Stimulated activated CD8-positive, alpha-beta memory T cell treated with anti-CD3 and anti-CD28 coated beads, Interleukin-7, amount 100 ng/mL, for 4 hours (primary cell): Measurements from ENCODE around the gene CMPK1.
"Not testable (repeated sequence)": the region's sequence is repeated elsewhere in the genome, so short reads cannot be mapped to it uniquely, and the experiment has no call there.

ENCODE experiments used
- DNase-seq, 2 donors: peaks; one replicate each; pipeline ENCODE4 v3.0.0-alpha.2; 2020; ENCODE audit warnings: low read depth in 2 of 2

CMPK1 gene

GRCh38 chr1:47337350-47337749 lies 3.8 kb downstream of the CMPK1 start:
- DNase-seq: no peak

DNA sequence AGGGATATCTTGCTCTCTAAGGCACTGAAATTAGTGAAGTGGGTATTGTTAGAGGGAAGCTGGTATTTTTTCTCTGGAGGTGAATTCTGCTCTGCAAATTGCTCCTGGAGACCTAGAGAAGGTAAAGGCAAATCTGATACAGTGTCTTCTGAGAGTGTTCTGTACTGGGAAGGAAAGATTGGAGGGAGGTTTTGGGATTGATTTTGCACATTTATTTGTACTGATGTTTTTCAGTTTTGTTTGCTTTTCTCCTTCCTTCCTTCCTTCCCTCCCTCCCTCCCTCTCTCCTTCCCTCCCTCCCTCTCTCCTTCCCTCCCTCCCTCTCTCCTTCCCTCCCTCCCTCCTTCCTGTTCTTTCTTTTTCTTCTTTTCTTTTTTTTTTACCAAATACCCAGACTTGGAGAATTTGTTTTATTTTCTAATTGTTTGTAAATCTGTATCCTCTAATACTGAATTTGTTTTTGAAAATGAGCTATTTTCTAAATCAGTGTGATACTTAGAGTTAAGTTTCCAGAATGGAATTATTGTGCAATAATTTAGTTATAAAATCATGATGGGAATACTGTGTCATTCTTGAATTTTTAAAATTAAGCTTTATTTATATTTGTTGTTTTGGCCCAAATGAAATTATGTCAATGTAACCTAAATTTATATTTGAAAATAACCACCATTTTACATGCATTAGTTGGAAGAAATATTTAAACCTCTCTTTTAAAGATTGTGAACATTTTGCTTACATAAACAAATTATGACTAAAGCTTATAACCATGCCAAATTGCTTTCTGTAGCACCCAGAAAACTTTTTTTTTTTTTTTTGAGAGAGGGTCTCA lies 4.9 kb downstream of the CMPK1 start:
- DNase-seq: no peak

- DNase-seq: no peak
Measured at GRCh38 chr1:47340227-47340626, 6.6 kb downstream of the CMPK1 start.

- DNase-seq: not testable (repeated sequence)
Measured at GRCh38 chr1:47346979-47347378, 13.4 kb downstream of the CMPK1 start.

DNA sequence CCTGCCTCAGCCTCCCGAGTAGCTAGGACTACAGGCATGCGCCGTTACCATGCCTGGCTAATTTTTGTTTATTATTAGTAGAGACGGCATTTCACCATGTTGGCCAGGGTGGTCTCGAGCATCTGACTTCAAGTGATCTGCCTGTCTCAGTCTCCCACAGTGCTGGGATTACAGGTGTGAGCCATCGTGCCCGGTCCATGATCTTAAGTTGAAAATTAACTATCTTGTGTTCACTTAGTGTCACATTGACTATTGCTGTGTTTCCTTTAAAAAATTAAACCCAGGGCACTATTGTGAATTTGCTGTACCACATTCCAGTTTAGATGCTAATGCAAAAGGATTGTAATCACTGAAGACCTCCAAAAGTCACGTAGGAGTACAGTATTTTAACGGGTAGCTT lies 14.1 kb downstream of the CMPK1 start:
- no peak for DNase-seq

DNA sequence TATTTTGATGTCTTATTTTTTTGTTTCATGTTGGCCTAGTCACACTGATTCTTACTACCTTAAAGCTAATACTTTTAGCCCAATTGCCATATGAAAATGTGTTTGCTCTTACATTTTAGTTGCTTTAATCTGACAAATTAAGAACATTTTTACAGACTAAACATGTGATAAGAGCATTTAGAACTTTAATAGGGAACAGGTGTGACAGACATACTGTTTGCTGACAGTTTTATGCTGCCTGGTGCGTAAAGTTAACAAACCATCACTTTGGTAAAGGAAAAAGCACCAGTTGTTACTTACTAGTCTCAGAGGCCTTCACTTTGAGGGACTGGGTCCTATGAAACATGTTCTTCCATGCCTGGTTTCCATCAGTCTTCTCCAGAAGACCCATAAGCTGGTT lies 14.7 kb downstream of the CMPK1 start:
- DNase-seq: no peak

DNA sequence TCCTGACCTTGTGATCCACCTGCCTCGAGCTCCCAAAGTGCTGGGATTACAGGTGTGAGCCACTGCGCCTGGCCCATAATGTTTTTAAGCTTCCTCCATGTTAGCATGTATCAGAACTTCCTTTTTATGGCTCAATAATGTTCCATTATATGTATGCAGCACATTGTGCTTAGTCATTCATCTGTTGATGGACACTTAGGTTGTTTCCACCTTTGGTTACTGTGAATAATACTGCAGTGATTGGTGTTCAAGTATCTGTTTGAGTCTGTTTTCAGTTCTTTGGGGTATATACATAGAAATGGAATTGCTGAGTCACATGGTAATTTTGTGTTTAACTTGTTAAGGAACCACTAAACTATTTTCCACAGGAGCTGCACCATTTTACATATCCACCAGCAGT lies 17.7 kb downstream of the CMPK1 start:
- DNase-seq: no peak

GRCh38 chr1:47361380-47361779 lies 27.8 kb downstream of the CMPK1 start:
- DNase-seq: no peak

- DNase-seq: no peak
Measured at GRCh38 chr1:47362828-47363227, 29.2 kb downstream of the CMPK1 start.

- DNase-seq: no peak
Measured at GRCh38 chr1:47367651-47368050, 34.1 kb downstream of the CMPK1 start.

DNA sequence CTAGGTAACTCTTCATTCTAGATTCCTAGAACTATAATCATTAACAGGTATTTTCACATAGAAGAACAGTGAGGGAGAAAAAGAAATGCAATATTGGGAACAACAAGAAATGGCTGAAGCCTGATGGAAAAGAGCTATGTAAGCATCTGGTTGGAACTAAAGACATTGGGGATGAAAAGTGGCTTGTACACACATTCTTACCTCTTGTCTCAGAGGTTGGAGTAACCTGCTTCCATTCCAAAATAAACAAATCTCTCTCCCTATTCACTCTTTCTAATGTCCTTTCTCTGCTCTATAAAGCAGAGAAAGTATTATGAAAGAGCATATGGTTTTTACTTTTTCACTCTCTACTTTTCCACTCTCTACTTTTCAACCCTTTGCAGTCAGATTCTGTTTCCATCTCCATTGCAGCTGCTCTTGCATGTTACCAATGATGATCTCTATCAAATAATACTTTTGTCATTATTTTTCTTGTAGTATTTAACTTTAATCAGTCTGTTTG lies 37.5 kb downstream of the CMPK1 start:
- DNase-seq: no peak

DNA sequence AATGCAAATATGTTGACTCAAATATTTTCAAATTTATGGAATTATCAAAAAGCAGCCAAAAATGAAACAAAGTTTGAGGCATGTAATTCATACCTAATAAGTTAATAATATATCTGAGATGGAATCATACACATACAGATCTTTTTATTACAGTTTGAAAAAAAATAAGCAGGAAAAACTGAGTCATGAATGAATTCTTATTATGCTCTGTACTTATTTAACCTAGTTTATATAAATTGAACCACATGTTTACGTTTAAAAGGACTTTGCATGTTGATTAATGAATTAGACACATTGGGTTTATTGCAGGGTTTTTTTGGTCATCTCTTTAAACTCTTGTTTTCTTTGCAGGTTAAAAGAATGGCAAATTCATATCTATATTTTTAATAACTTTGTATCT lies 40.9 kb downstream of the CMPK1 start:
- DNase-seq: no peak

DNA sequence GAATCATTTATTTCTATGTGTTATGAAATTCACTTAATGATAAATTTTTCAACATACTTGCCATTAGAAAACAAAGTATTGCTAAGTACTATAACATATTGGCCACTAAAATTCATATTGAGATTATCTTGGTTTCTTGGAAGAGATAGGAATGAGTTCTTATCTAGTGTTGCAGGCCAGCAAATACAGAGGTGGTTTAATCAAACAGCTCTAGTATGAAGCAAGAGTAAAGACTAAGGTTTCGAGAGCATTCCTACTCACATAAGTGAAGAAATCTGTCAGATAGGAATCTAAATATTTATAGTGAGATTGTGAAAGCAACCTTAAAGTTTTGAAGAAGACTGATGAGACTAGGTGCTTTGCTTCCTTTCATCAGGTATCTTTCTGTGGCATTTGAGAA lies 44.6 kb downstream of the CMPK1 start:
- no peak for DNase-seq

- no peak for DNase-seq
Measured at GRCh38 chr1:47380699-47381098, 47.1 kb downstream of the CMPK1 start.

- DNase-seq: no peak
Measured at GRCh38 chr1:47382399-47382983, 48.9 kb downstream of the CMPK1 start.

DNA sequence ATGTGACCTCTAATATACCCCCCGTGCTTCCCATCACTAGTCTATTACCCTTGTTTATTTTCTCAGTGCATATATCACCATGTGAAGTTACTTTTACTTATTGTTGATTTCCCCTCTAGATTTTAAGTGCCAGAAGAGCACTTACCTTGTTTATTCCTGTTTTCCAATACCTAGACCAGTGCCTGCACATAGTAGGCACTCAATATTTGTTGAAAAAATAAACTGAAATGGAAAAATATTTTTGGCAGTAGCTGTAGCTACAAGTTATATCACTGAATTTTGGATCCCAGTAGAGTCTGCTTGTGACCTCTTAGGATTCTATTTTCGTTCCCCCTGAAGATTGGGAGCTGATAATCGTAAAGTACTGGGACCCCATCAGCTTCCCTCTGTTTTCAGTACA lies 50.5 kb downstream of the CMPK1 start:
- no peak for DNase-seq

GRCh38 chr1:47385020-47385419 lies 51.4 kb downstream of the CMPK1 start:
- DNase-seq: no peak

DNA sequence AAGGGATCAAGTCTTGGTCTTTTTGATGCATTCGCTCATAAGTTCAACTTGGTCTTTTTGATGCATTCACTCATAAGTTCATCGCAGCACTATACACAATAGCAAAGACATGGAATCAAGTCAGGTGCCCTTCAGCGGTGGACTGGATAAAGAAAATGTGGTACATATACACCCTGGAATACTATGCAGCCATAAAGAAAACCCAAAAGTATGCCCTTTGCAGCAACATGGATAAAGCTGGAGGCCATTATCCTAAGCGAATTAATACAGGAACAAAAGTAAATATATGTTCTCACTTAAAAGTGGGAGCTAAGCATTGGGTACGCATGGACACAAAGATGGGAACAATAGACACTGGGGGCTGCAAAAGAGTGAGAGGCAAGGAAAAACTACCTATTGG lies 52.7 kb downstream of the CMPK1 start:
- DNase-seq: no peak

DNA sequence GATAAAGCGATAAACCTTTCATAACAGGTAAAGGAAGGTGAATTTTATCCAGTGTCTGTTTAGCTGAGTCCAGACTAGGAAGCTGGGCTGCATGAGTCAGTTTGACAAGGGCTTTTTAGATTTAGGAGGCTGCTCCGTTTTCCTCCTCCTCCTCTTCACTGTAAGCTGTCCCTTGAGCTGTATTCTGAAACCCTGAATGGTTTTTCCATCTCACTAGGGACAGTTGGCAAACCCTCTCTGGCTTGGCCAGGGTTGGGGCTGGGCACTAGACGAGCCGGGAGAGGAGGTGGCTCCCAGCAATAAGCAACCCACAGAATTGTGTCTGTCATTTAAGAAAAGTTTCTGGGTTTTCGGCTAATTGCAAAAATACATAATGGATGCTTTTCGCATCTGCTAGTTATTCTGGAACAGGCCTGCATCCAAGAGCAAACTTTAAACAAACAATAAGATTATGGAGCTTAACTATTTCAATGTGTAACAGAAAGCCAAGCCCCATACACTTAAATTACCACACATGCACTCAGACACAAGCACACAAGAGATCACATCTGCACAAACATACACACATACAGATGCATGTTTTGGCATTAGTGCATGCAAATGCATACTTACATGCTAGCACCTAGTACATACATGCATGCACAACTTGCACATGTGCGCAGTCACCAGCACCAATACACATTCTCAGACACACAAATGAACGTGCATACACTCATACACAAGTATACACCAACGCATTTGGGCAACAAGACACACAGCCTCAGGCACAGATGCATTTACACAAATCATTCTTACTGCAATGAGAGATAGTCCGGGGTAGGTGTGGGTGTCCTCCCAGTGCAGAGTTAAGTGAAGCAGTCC lies 54.7 kb downstream of the CMPK1 start:
- no peak for DNase-seq

DNA sequence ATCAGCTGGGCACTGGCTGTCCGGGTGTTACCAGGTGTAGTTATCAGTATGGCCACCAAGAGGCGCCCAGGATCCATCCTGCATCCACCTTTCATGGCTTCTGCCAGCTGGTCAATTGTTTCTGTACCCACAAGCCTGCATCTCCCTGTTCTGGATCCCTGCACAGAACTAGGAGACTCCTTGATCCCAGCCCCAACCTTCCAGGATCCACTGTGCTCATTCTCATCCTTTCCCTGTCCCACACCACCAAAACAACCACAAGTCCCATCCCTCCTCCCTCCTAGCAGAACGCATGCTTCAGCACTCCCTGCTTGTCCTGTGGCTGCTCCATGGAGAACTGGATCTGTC lies 55.3 kb downstream of the CMPK1 start:
- DNase-seq: no peak

GRCh38 chr1:47389731-47390130 lies 56.1 kb downstream of the CMPK1 start:
- no peak for DNase-seq

DNA sequence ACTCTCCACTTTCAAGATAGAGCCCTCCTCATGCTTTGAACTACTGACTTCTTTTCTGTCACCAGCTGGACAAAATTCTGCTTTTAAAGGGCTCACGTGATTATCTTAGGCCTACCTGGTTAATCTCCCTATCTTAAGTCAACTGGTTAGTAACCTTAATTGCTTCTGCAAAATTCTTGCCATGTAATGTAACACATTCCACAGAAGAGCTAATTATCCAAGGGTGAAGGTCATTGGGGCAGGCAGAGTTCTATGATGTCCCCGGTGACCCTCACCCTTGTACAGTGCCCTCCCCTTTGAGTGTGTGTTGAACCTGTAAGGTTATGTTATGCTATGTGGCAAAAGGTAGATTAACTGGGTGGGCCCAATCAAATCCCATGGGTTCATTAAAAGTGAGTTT lies 57.3 kb downstream of the CMPK1 start:
- DNase-seq: no peak

DNA sequence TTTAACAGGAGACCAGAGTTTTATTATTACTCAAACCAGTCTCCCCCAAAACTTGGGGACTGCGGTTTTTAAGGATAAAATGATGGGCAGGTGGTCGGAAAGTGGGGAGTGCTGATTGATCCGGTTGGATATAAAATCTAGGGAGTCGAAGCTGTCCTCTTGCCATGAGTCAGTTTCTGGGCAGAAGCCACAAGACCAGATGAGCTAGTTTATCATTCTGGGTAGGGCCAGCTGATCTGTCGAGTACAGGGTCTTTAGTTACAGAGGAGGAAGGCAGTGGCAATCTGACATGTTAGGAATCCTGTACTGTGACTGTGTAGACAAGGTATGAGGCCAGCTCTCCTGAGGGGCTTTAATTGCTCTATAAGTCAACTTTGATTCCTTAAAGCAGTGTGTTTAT lies 59.6 kb downstream of the CMPK1 start:
- no peak for DNase-seq
